GM10248 (cell line): Measurements from ENCODE around the gene CDCA8.
"Not testable (repeated sequence)": the region's sequence is repeated elsewhere in the genome, so short reads cannot be mapped to it uniquely, and the experiment has no call there.

Experiments
- CTCF ChIA-PET: fragments of 300-600 bp; sonication (Branson Sonifier 250); formaldehyde crosslinking; extraction: SDS; loops from one replicate; lab custom pipeline; 2021; ENCODE audit warnings: antibody characterized with exemption; lab: Yijun Ruan, JAX
- POLR2A ChIA-PET: fragments of 350-650 bp; sonication (Branson Sonifier 250); formaldehyde crosslinking; extraction: SDS; loops from one replicate; lab custom pipeline; 2020; ENCODE audit warnings: antibody characterized with exemption; lab: Yijun Ruan, JAX
- DNase-seq: peaks from one replicate; pipeline ENCODE4 v3.0.0; 2012; ENCODE audit errors: extremely low spot score
- CTCF ChIP-seq: IDR thresholded peaks from 2 replicates; pipeline ENCODE4 v1.5.1; 2012; ENCODE audit warnings: mild to moderate bottlenecking, low read depth; ENCODE audit errors: extremely low read depth, missing control alignments, control extremely low read depth

CDCA8 gene

DNA sequence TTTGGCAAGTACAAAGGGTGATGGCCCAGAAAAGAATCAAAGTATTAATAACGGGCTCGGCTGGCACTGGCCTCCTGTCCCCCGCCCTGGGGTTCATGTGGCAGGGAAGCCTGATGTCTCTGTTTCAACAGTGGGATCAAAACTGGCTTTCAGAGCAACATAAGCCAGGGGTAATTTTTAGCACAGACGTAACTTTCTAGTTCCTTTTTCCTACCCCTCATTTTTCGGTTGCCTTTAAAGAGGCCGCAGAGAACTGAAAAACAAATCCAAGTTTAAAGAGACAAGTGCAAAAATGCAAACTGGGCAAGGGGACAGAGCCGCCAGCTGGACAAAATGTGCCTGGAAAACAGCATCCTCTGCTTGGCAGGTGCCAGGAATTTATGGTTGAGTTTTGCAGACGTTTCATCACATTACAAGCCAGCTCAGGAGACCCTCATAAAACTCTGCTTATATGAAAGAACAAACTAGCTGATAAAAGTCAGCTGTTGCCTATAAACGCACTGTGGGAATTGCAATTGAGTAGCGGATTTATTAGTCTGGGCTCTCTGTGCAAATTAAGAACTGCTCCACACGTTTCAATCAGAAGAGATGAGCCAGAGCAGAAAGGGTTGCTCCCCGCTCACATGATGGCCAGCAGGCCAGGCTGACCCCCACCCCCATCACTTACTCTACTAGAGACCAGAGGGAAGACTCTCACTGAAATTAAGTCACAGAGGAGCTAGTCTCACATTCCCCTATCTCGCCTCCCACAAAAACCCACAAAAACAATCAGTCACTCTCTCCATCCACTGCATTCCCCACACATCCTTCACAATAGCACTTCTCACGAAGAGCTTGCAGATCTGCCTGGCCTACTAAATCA is 15.8 kb upstream of the CDCA8 start:
- DNase-seq: peak; percentile 67
- TF ChIP-seq CTCF: no peak
- CTCF ChIA-PET: interaction anchor here (0.9 to 14.9 kb wide), 9 partner anchors 10 to 201 kb away, joined by 3 to 359 read pairs (median 4); partner anchors contain the start of genes GNL2 and ZC3H12A
- POLR2A ChIA-PET: no interaction called here

DNA sequence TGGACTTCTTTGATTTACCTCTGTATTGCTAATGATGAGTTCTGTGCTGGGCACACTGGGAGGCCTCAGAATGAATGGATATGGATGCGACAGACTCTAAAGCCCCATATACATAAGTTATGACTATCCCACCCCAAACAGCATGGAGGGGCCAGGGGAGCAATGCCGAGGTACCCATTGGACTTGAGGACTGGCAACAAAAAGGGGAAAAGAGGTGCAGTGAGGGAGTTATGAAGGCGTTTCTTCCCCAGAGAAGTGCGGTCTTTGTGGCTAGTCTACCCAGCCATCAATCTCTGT is 15.2 kb upstream of the CDCA8 start:
- ChIA-PET CTCF (interaction anchor here (1.0 to 14.9 kb wide), 5 partner anchors 12 to 222 kb away, joined by 3 to 359 read pairs (median 4); partner anchors contain the start of genes GNL2 and ZC3H12A), POLR2A (no interaction called here)
- no peak for DNase-seq
- no peak for TF ChIP-seq CTCF

DNA sequence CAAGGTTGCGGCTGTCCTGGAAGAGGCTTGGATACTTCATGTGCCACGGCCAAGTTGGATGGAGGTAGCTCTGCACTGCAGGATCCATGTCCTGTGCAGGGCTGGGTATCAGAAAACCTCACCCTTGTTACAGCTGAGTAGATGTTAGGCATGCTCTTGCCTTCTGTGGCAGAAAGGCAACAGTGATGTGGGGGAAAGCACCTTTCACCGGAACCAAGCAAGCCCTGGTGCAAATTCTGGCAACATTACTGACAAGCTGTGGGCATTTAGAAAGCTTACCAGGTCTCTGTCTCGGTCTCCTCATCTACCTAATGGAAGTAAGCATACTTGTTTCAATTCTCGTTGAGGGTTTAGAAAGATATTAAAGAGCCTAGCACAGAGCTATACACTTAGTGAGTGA is 14.5 kb upstream of the CDCA8 start:
- POLR2A ChIA-PET: no interaction called here
- TF ChIP-seq CTCF: no peak
- no peak for DNase-seq
- CTCF ChIA-PET: interaction anchor here (1.1 to 14.9 kb wide), 4 partner anchors 16 to 222 kb away, joined by 3 to 359 read pairs (median 9); partner anchors contain the start of gene GNL2

GRCh38 chr1:37680933-37681332 is 11.4 kb upstream of the CDCA8 start:
- no peak for TF ChIP-seq CTCF
- ChIA-PET CTCF (interaction anchor here (1.0 to 14.9 kb wide), 17 partner anchors 7 to 231 kb away, joined by 3 to 359 read pairs (median 5); partner anchors contain the start of genes CDCA8, GNL2 and MEAF6), POLR2A (no interaction called here)
- DNase-seq: no peak

- peak; percentile 71 for DNase-seq
- CTCF ChIA-PET: interaction anchor here (0.6 to 14.9 kb wide), 45 partner anchors 8 to 226 kb away, joined by 3 to 359 read pairs (median 4); partner anchors contain the start of genes CDCA8, DNALI1, GNL2 and MEAF6
- TF ChIP-seq CTCF: peak; percentile 76
- POLR2A ChIA-PET: no interaction called here
Observed at GRCh38 chr1:37682334-37682987, 9.9 kb upstream of the CDCA8 start.

DNA sequence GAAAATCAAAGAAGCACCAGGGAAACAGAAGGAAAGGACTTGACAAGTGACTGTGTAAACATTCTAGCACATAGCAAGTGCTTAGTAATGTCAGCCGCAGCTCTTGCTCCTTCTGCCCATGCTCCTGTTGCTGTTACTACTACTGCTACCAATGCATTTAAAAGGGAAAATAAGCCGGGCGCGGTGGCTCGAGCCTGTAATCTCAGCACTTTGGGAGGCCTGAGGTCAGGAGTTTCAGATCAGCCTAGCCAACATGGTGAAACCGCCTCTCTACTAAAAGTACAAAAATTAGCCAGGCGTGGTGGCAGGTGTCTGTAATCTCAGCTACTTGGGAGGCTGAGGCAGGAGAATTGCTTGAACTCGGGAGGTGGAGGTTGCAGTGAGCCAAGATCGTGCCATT is 8.1 kb upstream of the CDCA8 start:
- CTCF ChIA-PET: interaction anchor here (0.7 to 14.9 kb wide), 8 partner anchors 9 to 228 kb away, joined by 4 to 359 read pairs (median 7); partner anchors contain the start of genes CDCA8, GNL2 and MEAF6
- POLR2A ChIA-PET, DNase-seq: not testable (repeated sequence)
